Tibial nerve (tissue), 4 donors: Measurements from ENCODE around the gene SURF2. TPM values are rescaled to one million over a fixed set of nuclear protein-coding genes. Genes with fewer than 3 reads are reported as not detected.

Experiments used
- DNase-seq, 2 donors: peaks; one replicate each; pipeline ENCODE4 v3.0.0-alpha.2; 2019; ENCODE audit warnings: low spot score in 2 of 2
- H3K27ac ChIP-seq, 4 donors: fragments of 200-600 bp; sonication (generic) in 3 of 4; one replicate each; pipeline ENCODE4 v1.5.1; 2017 to 2019; ENCODE audit warnings: mild to moderate bottlenecking in 1 of 4
- H3K27me3 ChIP-seq, 2 donors: fragments of 200-600 bp; sonication (generic) in 1 of 2; one replicate each; pipeline versions ENCODE4 v1.5.1 to v1.6.0; 2017 to 2019
- H3K36me3 ChIP-seq, 3 donors: fragments of 200-600 bp; sonication (generic); one replicate each; pipeline ENCODE4 v1.5.1; 2018 to 2019
- H3K4me1 ChIP-seq, 4 donors: fragments of 200-600 bp; sonication (generic) in 3 of 4; one replicate each; pipeline ENCODE4 v1.5.1; 2017 to 2019
- H3K4me3 ChIP-seq, 4 donors: fragments of 200-600 bp; sonication (generic) in 3 of 4; one replicate each; pipeline ENCODE4 v1.5.1; 2017 to 2019; ENCODE audit warnings: mild to moderate bottlenecking in 1 of 4, moderate library complexity in 1 of 4
- H3K9me3 ChIP-seq, 4 donors: fragments of 200-600 bp; sonication (generic) in 3 of 4; one replicate each; pipeline ENCODE4 v1.5.1; 2017 to 2019
- EP300 ChIP-seq, 2 donors: sonication (generic); formaldehyde crosslinking; IDR thresholded peaks; one replicate each; pipeline ENCODE4 v1.6.1; 2017; ENCODE audit warnings: antibody characterized with exemption in 2 of 2, mild to moderate bottlenecking in 1 of 2
- POLR2A ChIP-seq, 2 donors: fragments of 450-650 bp; IDR thresholded peaks; one replicate each; pipeline ENCODE4 v1.6.1; 2017; ENCODE audit warnings: antibody characterized with exemption in 2 of 2, mild to moderate bottlenecking in 2 of 2, moderate library complexity in 2 of 2
- WGBS, 2 donors: methylation state at CpG; one replicate each; pipeline ENCODE4 v1.1.5; 2018; 5-methylcytosine and 5-hydroxymethylcytosine counted together
- total RNA-seq, 4 donors: library from RNA; depleted of rRNA; stranded (reverse); fragments of >200 nt; gene quantifications; one replicate each; pipeline ENCODE4 v1.1.0, GENCODE V29; 2016
- TF ChIP-seq, protein P1 (sequence below), 5 experiments: fragments of 200-600 bp in 3 of 5; fragments of 450-650 bp in 2 of 5; sonication (generic) in 3 of 5; IDR thresholded peaks; one replicate each; pipeline ENCODE4 v1.5.1; 2016 to 2019; ENCODE audit warnings: antibody characterized with exemption in 5 of 5, mild to moderate bottlenecking in 3 of 5, moderate library complexity in 2 of 5

The SURF2 gene
- total RNA-seq, 4 donors from 2014 or later: 12.2 to 24.3 (median 23.0) TPM

DNA sequence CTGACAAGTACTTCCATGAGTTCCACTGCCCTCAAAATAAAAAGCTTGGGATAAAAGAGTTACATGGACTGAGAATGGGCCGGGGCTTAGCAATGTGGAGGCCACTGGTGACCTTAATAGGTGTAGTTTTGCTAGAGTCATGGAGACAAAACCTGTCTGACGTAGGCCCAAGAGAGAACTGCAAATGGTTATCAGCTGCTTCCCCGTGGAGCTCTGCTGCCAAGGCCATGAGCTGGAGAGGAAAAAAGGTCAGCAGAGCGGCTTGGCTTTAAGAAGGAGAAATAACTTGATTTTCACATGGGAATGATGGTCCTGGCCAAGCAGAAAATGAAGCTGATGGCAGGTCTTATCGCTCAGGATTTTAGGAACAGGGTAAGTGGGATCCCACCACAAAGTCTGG, 16.7 kb upstream of the SURF2 start:
- Histone ChIP-seq H3K4me3 (no peak overlapping the region), H3K27ac (peak overlapping the region in 1 of 4 donors; percentile 0), H3K27me3 (no peaks in the 10 kb centered on the region), H3K36me3 (peaks cover 0 to 61% (median 6%) of the 10 kb centered on the region in 3 donors), H3K9me3 (no peaks in the 10 kb centered on the region), H3K4me1 (peaks cover 0 to 31% (median 14%) of the 10 kb centered on the region in 4 donors)
- WGBS, 2 donors: 60 to 72% methylated on average over 5 of the region's 5 CpGs
- TF ChIP-seq EP300 (IDR thresholded peaks at IDR 0.05) (no peak), POLR2A (IDR thresholded peaks at IDR 0.05) (no peak)
- TF ChIP-seq, protein P1, sequence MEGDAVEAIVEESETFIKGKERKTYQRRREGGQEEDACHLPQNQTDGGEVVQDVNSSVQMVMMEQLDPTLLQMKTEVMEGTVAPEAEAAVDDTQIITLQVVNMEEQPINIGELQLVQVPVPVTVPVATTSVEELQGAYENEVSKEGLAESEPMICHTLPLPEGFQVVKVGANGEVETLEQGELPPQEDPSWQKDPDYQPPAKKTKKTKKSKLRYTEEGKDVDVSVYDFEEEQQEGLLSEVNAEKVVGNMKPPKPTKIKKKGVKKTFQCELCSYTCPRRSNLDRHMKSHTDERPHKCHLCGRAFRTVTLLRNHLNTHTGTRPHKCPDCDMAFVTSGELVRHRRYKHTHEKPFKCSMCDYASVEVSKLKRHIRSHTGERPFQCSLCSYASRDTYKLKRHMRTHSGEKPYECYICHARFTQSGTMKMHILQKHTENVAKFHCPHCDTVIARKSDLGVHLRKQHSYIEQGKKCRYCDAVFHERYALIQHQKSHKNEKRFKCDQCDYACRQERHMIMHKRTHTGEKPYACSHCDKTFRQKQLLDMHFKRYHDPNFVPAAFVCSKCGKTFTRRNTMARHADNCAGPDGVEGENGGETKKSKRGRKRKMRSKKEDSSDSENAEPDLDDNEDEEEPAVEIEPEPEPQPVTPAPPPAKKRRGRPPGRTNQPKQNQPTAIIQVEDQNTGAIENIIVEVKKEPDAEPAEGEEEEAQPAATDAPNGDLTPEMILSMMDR (IDR thresholded peaks at IDR 0.05): no peak
- no peak for DNase-seq

DNA sequence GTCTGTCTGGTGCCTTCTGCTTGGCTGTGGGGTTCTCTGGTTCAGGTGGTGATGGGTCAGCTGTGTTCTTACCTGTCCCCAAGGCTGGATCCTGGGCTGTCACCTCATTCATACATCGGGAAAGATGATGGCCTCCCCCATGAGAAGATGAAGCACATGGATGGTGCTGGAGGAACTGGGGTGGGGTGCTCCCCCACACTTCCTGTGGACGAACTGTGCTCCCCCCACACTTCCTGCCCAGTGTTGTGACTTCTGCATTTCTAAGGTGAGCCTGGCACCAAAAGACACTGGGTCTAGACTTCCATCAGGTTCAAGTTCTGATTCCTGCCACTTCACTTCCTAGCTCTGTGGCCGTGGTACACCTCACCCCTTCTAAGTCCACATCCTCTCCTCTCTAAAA, 16.1 kb upstream of the SURF2 start:
- Histone ChIP-seq H3K36me3 (peaks cover 0 to 66% (median 6%) of the 10 kb centered on the region in 3 donors), H3K27ac (peak overlapping the region in 1 of 4 donors; percentile 0), H3K4me3 (no peak overlapping the region), H3K27me3 (no peaks in the 10 kb centered on the region), H3K4me1 (peaks cover 0 to 30% (median 8%) of the 10 kb centered on the region in 4 donors), H3K9me3 (no peaks in the 10 kb centered on the region)
- 70 to 95% methylated on average over 2 to 3 of the region's 3 CpGs for WGBS, 2 donors
- TF ChIP-seq, protein P1 (IDR thresholded peaks at IDR 0.05): no peak
- TF ChIP-seq EP300 (IDR thresholded peaks at IDR 0.05): no peak
- TF ChIP-seq POLR2A (IDR thresholded peaks at IDR 0.05): no peak
- no peak for DNase-seq

DNA sequence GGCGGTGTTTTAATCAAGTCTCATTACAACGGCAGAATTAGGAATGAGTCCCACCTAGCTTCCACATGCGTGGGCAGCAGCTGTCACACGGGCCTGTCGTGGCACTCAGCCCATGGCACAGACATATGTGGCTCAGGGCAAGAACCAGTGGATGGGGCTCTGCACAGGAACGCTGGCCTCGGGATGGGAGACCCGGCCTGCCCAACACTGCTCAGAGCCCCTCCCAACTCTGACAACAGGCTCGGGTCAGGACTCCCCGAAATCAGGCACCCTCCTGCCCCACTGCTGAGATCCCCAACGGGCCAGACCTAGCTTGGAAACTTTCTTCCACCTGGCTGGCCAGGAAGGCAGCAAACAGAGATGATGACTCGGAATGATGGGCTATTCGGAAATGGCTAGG, 15.4 kb upstream of the SURF2 start:
- Histone ChIP-seq H3K36me3 (peaks cover 0 to 73% (median 6%) of the 10 kb centered on the region in 3 donors), H3K27ac (peak overlapping the region in 2 of 4 donors; percentile 8 to 34), H3K27me3 (no peaks in the 10 kb centered on the region), H3K9me3 (no peaks in the 10 kb centered on the region), H3K4me1 (peaks cover 0 to 34% (median 5%) of the 10 kb centered on the region in 4 donors), H3K4me3 (no peak overlapping the region)
- 81 to 86% methylated on average over 11 to 13 of the region's 13 CpGs for WGBS, 2 donors
- TF ChIP-seq, protein P1 (IDR thresholded peaks at IDR 0.05): no peak
- TF ChIP-seq POLR2A (IDR thresholded peaks at IDR 0.05) (no peak), EP300 (IDR thresholded peaks at IDR 0.05) (no peak)
- no peak for DNase-seq

DNA sequence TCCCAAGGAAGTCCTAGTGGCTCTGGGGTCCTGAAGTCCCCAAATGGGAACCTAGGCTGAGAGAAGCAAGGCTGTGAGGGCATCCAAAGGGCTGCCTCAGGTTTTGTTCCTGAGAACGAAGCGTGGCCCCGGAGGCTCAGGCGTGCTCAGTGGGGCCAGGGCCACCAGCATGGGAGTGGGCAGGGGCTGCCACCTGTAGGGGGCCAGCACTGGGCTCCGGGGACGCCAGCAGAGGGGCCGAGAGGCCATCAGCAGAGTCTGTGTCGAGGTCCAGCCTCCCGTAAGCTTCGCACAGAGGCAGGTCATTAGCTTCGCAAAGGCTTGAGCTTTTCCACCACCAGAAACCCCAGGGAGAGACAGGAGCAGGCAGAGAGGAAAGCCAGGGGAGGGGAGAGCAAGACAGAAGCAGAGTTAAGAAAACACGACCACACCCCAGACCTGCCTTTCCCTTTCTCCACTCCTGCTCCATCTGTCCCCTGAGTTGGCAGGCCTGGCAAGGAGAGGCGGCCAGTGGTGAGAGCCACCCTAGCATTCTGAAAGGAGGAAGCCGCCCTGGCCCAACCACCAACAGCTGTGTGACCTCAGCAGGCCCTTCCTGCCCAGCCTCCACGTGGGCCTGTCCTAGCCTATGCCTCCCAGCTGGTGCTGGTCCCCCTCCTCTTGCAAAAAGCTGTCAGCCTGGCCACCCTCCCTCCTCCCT, 14.8 kb upstream of the SURF2 start:
- H3K4me1 ChIP-seq: peaks cover 0 to 37% (median 10%) of the 10 kb centered on the region in 4 donors
- H3K9me3 ChIP-seq: no peaks in the 10 kb centered on the region
- no peaks in the 10 kb centered on the region for H3K27me3 ChIP-seq
- peaks cover 0 to 74% (median 6%) of the 10 kb centered on the region in 3 donors for H3K36me3 ChIP-seq
- peak overlapping the region in 2 of 4 donors; percentile 8 to 34 for H3K27ac ChIP-seq
- H3K4me3 ChIP-seq: no peak overlapping the region
- peak in 1 of 2 donors; percentile 23 for DNase-seq
- TF ChIP-seq EP300 (IDR thresholded peaks at IDR 0.05) (peak in 1 of 2 donors; percentile 11), POLR2A (IDR thresholded peaks at IDR 0.05) (peak in 1 of 2 donors; percentile 9)
- TF ChIP-seq, protein P1 (IDR thresholded peaks at IDR 0.05): no peak
- WGBS, 2 donors: 82 to 84% methylated on average over 14 to 15 of the region's 15 CpGs

DNA sequence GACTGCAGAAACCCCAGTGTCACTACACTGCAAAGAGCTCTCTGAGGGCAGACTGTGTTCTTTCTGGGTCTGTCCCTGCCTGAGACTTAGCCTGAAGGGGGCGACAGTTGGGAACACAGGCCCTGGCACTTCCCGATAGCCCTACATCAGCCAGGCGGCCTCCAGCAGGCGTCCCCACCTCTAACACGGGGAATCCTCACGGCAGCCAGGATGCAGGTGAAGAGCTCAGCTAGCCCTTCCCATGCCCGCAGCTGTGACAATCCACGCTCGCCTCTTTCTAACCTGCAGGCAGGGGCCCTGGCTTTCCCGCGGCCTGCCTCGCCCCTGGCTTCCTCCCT, 14.3 kb upstream of the SURF2 start:
- Histone ChIP-seq H3K27ac (no peak overlapping the region), H3K4me3 (no peak overlapping the region), H3K4me1 (peaks cover 0 to 37% (median 11%) of the 10 kb centered on the region in 4 donors), H3K27me3 (no peaks in the 10 kb centered on the region), H3K9me3 (no peaks in the 10 kb centered on the region), H3K36me3 (peaks cover 0 to 74% (median 6%) of the 10 kb centered on the region in 3 donors)
- 78% methylated on average over 12 of the region's 12 CpGs for WGBS, 2 donors
- TF ChIP-seq EP300 (IDR thresholded peaks at IDR 0.05) (no peak), POLR2A (IDR thresholded peaks at IDR 0.05) (no peak)
- TF ChIP-seq, protein P1 (IDR thresholded peaks at IDR 0.05): no peak
- no peak for DNase-seq
